NCI-H2196 treated with DMSO at 0.1 percent for 48 hours (cell line): ENCODE results near the gene PPIE.
"Not testable (repeated sequence)": the region's sequence is repeated elsewhere in the genome, so short reads cannot be mapped to it uniquely, and the experiment has no call there.

ENCODE experiments used
- DNase-seq: peaks from one replicate; lab custom pipeline; 2025; ENCODE audit not compliant: unreplicated experiment; lab: John Stamatoyannopoulos, UW

Gene PPIE

GRCh38 chr1:39757501-39757900 lies 18.8 kb downstream of the PPIE start:
- DNase-seq: no peak

- DNase-seq: no peak
Observed at GRCh38 chr1:39758556-39759435, 20.1 kb downstream of the PPIE start.

GRCh38 chr1:39759436-39759726 lies 20.7 kb downstream of the PPIE start:
- no peak for DNase-seq

GRCh38 chr1:39760074-39761008 lies 21.7 kb downstream of the PPIE start:
- DNase-seq: no peak

DNA sequence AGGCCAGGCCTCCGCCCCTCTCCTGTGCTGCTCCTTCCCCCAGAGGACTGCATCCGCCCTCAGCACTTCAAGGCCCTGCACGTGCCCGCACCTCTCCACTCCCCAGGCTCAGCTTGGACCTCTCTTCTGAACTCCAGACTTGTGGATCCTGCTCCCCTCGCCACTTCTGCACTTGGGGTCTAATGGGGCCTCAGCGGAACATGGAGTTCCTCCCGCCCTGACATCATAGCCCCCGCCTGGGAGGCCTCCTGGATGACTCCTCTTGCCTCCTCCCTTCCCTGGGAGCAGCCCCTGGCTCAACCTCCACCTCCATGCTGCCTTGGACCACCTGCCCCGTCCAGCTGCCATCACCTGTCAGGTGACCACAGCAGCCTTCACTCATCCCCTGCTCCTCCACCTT lies 22.3 kb downstream of the PPIE start:
- DNase-seq: no peak

DNA sequence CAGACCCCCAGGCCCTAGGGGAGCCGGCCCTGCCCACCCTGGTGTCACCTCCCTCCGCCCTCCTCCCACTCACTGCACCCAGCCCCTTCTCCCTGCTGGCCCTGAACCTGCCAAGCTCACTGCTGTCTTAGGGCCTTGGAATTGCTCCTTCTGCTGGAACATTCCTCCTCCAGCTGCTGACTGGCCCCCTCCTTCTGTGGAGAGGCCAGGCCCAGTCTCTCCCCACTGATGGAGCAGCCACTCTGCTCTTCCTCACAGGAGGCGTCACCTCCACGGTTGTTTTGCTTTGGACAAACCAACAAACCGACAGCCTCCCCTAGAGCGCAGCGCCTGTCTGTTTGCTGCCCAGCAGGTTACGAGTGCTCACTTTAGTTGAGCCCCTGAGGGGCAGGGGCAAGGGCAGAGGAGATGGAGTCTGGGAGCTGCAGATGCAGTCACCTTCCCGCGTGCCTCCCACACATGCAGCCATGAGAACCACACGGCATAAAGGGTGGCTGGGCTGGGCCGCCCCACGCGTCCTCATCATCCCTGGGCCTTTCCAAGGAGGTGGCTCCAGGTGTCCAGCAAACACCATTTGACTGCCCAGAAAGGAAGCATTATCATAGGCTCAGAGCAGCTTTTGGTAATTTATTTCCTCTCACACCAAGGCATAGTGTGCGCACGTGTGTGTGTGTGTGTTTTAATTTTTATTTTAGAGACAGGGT lies 23.0 kb downstream of the PPIE start:
- DNase-seq: no peak

DNA sequence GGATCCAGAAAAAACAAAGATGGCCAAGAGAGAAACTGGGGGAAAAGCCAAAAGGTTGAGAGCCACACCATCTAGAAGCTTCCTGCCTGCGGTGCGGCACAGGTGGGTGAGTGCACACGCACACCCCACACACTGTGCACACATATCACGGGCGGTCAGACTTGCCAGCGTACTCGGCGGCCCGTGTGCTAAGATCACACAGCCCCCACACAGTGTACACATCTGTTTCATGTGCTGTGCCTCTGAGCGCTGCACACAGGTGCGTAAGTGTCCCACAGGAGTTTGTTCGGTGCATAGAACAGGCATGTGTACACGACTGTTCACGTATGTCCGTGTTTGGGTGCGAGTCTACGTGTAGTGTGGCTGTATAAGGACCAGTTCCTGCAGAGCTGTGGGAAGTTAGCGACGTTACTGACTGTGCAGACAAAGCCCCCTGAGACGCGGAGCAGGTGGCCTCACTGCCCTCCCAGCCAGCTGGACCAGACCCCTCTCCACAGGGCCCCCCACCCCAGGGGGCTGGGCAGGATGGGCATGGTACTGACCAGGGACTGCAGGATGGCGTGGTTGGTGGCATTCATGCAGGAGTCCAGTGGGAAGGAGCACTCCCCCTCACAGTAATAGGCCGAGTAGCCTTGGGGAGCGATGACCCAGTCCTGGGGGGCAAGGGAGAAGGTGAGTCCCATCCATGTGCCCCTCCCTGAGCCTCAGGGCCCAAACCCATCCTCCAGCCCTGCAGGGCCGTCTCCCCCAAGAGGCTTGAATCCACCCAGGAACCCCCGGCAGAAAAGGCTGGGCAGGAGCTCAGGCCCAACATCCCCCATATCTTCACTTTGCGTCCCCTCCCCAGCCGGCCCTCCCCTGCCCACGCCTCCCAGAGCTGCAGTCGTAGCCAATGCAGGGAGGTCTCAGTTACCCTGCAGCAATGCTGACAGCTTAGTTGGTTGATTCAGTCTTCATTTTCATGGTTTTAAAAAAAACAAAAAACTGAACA lies 24.2 kb downstream of the PPIE start:
- no peak for DNase-seq

DNA sequence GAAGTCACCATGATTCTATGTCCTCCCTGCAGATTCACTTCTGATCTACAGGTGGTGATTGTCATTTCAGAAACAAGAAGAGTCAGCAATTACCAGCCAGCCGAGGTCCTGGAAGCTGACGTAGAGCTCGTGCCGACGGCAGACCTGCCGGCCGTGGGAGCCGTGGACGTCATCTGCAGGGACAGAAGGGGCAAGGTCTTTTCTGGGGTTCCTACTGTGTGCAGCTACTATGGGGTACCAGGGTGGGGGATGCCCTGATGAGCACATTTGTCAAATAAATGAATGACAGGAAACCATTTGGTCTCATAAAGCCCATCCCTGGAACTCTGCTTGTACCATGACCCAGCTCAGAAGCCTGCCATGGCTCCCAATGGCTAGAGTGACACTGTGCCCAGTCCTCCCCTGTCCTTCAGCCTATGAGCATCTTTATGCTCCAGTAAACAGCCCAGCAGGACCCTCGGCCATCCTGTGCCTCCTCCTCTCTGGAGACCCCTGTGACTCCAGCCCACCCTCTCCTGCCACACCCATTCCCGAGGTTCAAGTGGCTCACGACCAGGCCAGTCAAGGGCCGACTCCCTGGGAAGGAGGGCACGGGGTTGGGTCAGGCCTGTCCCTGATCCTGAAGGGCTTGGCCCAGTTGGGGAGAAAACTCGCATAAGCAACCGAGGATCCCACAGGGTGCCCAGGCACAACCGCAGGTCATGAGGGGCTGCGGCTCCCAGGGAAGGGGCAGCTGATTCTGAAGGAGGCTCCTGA lies 25.1 kb downstream of the PPIE start:
- not testable (repeated sequence) for DNase-seq

DNA sequence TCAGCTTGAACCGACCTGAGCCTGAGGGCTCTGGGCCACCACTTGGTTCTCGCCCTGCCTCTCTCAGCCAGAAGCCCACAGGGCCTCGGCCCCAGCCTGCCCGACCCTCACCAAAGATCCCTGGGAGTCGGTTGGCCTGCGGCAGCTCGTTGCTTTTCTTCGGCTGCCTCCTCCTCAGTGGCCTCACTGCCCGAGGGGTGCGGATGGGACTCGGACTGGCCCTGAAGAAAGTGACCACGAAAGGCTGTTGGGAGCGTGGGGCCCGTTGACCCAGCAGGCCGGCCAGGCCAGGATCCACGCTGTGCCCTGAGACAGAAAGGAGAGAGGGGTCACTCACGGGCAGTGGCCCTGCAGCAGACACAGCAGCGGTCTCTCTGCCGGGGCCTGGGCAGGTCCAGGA lies 25.8 kb downstream of the PPIE start:
- not testable (repeated sequence) for DNase-seq

DNA sequence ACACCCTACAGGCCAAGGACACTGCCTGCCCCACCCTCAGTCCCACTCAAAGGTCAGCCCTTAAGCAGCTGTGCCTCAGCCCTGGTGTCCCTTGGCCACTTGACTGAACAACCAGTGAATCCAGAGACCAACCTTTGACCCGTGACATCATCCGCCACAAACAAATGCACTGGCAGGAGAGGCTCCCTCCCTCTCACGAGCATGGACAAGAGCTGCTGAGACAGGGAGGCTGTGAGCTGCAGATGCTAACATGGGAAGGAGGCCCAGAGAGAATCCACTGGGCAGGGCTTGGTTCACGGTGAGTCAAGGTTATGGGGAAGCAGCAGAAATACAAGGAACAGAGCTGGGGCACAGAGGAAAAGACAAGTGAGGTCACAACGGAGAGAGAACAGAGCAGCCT lies 27.8 kb downstream of the PPIE start:
- DNase-seq: not testable (repeated sequence)

DNA sequence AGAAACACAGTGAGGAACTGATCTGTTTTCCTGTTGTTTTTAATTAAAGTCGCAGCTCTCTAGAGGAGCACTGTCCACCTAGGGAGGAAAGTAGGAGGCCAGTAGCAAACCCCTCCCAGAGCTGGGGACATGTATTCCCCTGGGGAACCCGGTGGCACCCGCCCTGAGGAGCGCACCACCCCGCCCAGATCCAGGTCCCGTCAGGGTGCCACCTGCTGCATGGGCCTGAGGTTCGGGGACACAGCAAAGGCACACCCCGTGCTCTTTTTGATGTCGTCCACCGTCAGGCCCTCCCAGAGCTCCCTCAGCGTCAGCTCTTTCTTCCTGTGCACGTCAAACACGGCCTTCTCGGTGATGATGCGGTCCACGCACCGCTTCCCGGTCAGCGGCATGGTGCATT lies 30.8 kb downstream of the PPIE start:
- DNase-seq: not testable (repeated sequence)

DNA sequence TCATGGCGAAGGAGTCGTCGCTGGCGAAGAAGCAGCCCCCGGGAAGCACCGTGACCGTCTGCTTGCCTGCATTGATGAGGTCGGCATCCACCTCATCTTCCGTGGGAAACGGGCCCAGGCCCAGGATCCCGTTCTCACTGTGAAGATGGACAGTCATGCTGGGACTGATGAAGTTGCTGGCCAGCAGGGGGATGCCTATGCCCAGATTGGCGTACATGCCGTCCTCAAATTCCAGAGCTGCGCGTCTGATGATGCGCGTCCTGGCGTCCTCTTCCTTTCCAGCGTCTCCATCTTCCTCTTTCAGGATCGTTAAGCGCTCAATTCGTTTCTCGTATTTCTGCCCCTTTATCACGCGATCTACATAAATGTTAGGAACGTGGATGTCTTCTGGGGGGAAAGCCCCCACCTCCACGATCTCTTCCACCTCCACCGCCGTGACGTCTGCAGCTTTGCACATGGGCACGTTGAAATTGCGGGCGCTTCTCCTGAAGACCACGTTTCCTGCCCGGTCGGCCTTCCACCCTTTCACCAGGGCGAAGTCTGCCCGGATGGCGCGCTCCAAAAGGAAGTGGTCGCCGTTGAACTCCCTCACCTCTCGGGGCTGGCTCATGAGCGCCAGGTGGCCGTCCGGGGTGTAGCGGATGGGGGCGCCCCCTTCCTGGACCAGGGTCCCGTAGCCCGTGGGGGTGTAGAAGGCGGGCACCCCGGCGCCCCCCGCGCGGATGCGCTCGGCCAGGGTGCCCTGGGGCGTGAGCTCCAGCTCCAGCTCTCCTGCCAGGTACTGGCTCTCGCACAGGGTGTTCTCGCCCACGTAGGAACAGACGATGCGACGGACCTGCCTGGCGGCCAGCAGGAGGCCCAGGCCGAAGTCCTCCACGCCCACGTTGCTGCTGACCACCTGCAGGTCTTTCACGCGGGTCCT lies 31.7 kb downstream of the PPIE start:
- DNase-seq: not testable (repeated sequence)

DNA sequence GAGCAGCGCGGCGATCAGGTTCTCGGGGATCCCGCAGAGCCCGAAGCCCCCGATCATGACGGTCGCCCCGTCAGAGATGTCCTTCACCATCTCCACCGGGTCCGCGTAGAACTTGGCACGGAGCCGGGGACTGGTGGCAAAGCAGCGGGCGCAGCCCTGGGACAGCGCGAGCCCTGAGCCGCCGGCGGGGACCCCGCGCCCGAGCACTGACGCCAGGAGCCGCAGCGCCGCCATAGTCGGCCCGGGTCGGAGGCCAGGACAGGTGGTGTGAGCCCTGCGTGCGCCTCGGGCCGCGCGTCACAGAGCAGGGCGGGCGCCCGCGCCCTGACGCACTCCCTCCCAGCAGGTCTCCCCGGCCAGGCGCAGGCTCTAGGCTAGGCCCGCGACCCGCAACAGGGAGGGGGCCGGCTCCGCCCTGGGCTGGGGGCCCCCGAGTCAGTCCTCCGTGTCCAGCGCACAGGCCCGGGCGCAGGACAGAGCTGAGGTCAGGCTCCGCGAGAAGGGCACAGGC lies 32.4 kb downstream of the PPIE start, which contains the start of gene OXCT2:
TSS of gene OXCT2 (minus strand) at position 327 of the 511 bp plus-strand sequence. CDS start at position 234, 93 bp downstream.
- not testable (repeated sequence) for DNase-seq

- not testable (repeated sequence) for DNase-seq
Observed at GRCh38 chr1:39773369-39773979, 34.8 kb downstream of the PPIE start.

- not testable (repeated sequence) for DNase-seq
Observed at GRCh38 chr1:39775141-39775540, 36.5 kb downstream of the PPIE start.

GRCh38 chr1:39775676-39776399 lies 37.2 kb downstream of the PPIE start:
- DNase-seq: not testable (repeated sequence)

- DNase-seq: no peak
Observed at GRCh38 chr1:39776400-39776713, 37.7 kb downstream of the PPIE start.
